WTC11 (cell line): Measurements from ENCODE around the gene FGD2. TPM values are rescaled to one million over a fixed set of nuclear protein-coding genes. Genes with fewer than 3 reads are reported as not detected.

Source experiments
- ATAC-seq: fragments of 200-7000 bp; cut with Tn5 transposase; 2 replicates; pipeline ENCODE4 v1.10.0; 2021; ENCODE audit warnings: mild to moderate bottlenecking, moderate library complexity
- CTCF ChIA-PET: fragments of 300-600 bp; sonication (Branson Sonifier 250); formaldehyde crosslinking; loops from one replicate; lab custom pipeline; 2021; ENCODE audit warnings: antibody characterized with exemption; lab: Charles Lee
- POLR2A ChIA-PET: fragments of 350-600 bp; sonication (Branson Sonifier 250); formaldehyde crosslinking; loops from one replicate; lab custom pipeline; 2021; ENCODE audit warnings: antibody characterized with exemption; lab: Charles Lee
- DNase-seq: peaks from one replicate; pipeline ENCODE4 v3.0.0; 2021; ENCODE audit warnings: low spot score
- H3K27ac Mint-ChIP-seq: 2 replicates; pipeline ENCODE4 v1.8.0; 2021; ENCODE audit warnings: mixed read lengths
- H3K27me3 Mint-ChIP-seq: 2 replicates; pipeline ENCODE4 v1.8.0; 2021; ENCODE audit warnings: low read depth, mild to moderate bottlenecking, moderate library complexity, mixed read lengths
- H3K36me3 Mint-ChIP-seq: 2 replicates; pipeline ENCODE4 v1.8.0; 2021; ENCODE audit warnings: mixed read lengths
- H3K4me1 Mint-ChIP-seq: 2 replicates; pipeline ENCODE4 v1.8.0; 2022; ENCODE audit warnings: mixed read lengths
- H3K4me3 Mint-ChIP-seq: 2 replicates; pipeline ENCODE4 v1.8.0; 2021; ENCODE audit warnings: mild to moderate bottlenecking, moderate library complexity, mixed read lengths
- H3K9me3 Mint-ChIP-seq: 2 replicates; pipeline ENCODE4 v1.8.0; 2021; ENCODE audit warnings: mixed read lengths
- AFF4 ChIP-seq: sonication (generic); formaldehyde crosslinking; IDR thresholded peaks from 2 replicates; pipeline ENCODE4 v1.8.1; 2023; ENCODE audit warnings: mild to moderate bottlenecking, missing genetic modification reagents, borderline replicate concordance
- ELF4 ChIP-seq: sonication (generic); formaldehyde crosslinking; IDR thresholded peaks from 2 replicates; pipeline ENCODE4 v1.8.1; 2022; ENCODE audit warnings: low read depth, mild to moderate bottlenecking, moderate library complexity, missing genetic modification reagents
- ETV6 ChIP-seq: sonication (generic); formaldehyde crosslinking; IDR thresholded peaks from 2 replicates; pipeline ENCODE4 v1.8.1; 2022; ENCODE audit warnings: mild to moderate bottlenecking, missing genetic modification reagents
- GTF2I ChIP-seq: fragments of 250-450 bp; sonication (Bioruptor Pico); conservative IDR thresholded peaks from 2 replicates; pipeline ENCODE4 v1.4.0; 2021; ENCODE audit warnings: mild to moderate bottlenecking
- MYBL2 ChIP-seq: sonication (generic); formaldehyde crosslinking; IDR thresholded peaks from 2 replicates; pipeline ENCODE4 v1.8.1; 2023; ENCODE audit warnings: mild to moderate bottlenecking, moderate library complexity, missing genetic modification reagents
- NR3C1 ChIP-seq: sonication (generic); formaldehyde crosslinking; conservative IDR thresholded peaks from 2 replicates; pipeline ENCODE4 v1.8.1; 2023; ENCODE audit warnings: low read depth, mild to moderate bottlenecking, missing genetic modification reagents
- RELA ChIP-seq: sonication (generic); formaldehyde crosslinking; IDR thresholded peaks from 2 replicates; pipeline ENCODE4 v1.8.1; 2022; ENCODE audit warnings: missing genetic modification reagents, mild to moderate bottlenecking, borderline replicate concordance
- ZBTB21 ChIP-seq: sonication (generic); formaldehyde crosslinking; IDR thresholded peaks from 2 replicates; pipeline ENCODE4 v1.8.1; 2023; ENCODE audit warnings: mild to moderate bottlenecking, missing genetic modification reagents, borderline replicate concordance
- ZNF263 ChIP-seq: sonication (generic); formaldehyde crosslinking; IDR thresholded peaks from 2 replicates; pipeline ENCODE4 v1.8.1; 2022; ENCODE audit warnings: low read depth, mild to moderate bottlenecking, moderate library complexity, missing genetic modification reagents
- ZNF423 ChIP-seq: fragments of 250-450 bp; sonication (Bioruptor Pico); IDR thresholded peaks from 2 replicates; pipeline ENCODE4 v2.1.2; 2022; ENCODE audit warnings: mild to moderate bottlenecking, moderate library complexity
- total RNA-seq: library from RNA; stranded (reverse); gene quantifications from 3 replicates; pipeline ENCODE4 v1.2.3, GENCODE V29; 2021
- TF ChIP-seq, protein P1 (sequence below): sonication (generic); formaldehyde crosslinking; IDR thresholded peaks from 2 replicates; pipeline ENCODE4 v1.8.1; 2023; ENCODE audit warnings: mild to moderate bottlenecking, missing genetic modification reagents, moderate library complexity
- TF ChIP-seq, protein P2 (sequence below): sonication (generic); formaldehyde crosslinking; conservative IDR thresholded peaks from 2 replicates; pipeline ENCODE4 v1.8.1; 2023; ENCODE audit warnings: mild to moderate bottlenecking, low read depth, missing genetic modification reagents, moderate library complexity
- TF ChIP-seq, protein P3 (sequence below): sonication (generic); formaldehyde crosslinking; IDR thresholded peaks from 2 replicates; pipeline ENCODE4 v1.8.0; 2022; ENCODE audit warnings: mild to moderate bottlenecking, missing genetic modification reagents

Gene FGD2
- total RNA-seq, 1 experiment from 2014 or later, result 0.31 TPM

GRCh38 chr6:36985808-36986703, 19.4 kb upstream of the FGD2 start, which contains the start of gene MTCH1 (continued):
- TF ChIP-seq, protein P1, sequence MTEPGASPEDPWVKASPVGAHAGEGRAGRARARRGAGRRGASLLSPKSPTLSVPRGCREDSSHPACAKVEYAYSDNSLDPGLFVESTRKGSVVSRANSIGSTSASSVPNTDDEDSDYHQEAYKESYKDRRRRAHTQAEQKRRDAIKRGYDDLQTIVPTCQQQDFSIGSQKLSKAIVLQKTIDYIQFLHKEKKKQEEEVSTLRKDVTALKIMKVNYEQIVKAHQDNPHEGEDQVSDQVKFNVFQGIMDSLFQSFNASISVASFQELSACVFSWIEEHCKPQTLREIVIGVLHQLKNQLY, result peak; percentile 22; the same call in 1 of the 2 replicates
- TF ChIP-seq RELA (peak; percentile 60; the same call in 1 of the 2 replicates), ETV6 (CRISPR knock-in tag) (peak; percentile 91), ELF4 (no peak; the same call in 1 of the 2 replicates), ZBTB21 (CRISPR knock-in tag) (peak; percentile 28; the same call in 1 of the 2 replicates)
- TF ChIP-seq, protein P2, sequence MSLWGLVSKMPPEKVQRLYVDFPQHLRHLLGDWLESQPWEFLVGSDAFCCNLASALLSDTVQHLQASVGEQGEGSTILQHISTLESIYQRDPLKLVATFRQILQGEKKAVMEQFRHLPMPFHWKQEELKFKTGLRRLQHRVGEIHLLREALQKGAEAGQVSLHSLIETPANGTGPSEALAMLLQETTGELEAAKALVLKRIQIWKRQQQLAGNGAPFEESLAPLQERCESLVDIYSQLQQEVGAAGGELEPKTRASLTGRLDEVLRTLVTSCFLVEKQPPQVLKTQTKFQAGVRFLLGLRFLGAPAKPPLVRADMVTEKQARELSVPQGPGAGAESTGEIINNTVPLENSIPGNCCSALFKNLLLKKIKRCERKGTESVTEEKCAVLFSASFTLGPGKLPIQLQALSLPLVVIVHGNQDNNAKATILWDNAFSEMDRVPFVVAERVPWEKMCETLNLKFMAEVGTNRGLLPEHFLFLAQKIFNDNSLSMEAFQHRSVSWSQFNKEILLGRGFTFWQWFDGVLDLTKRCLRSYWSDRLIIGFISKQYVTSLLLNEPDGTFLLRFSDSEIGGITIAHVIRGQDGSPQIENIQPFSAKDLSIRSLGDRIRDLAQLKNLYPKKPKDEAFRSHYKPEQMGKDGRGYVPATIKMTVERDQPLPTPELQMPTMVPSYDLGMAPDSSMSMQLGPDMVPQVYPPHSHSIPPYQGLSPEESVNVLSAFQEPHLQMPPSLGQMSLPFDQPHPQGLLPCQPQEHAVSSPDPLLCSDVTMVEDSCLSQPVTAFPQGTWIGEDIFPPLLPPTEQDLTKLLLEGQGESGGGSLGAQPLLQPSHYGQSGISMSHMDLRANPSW (CRISPR knock-in tag), result no peak

- CTCF ChIA-PET, result interaction anchor here (1.0 to 2.6 kb wide), 7 partner anchors 9 to 223 kb away, joined by 4 to 32 read pairs (median 7); partner anchors contain the start of gene C6orf89
- Mint-ChIP-seq H3K27ac (peak overlapping the region; percentile 95), H3K36me3 (no peaks in the 10 kb centered on the region), H3K4me1 (peaks cover 14% of the 10 kb centered on the region), H3K27me3 (no peaks in the 10 kb centered on the region), H3K9me3 (0 out of 2 replicates have a peak, but pooled peaks cover 3% of the 10 kb centered on the region), H3K4me3 (peak overlapping the region; percentile 98)
- peak; percentile 5; the same call in 1 of the 2 replicates for ATAC-seq
- POLR2A ChIA-PET, result interaction anchor here (1.1 to 1.2 kb wide), 3 partner anchors 31 to 271 kb away, joined by 3 to 8 read pairs (median 7); partner anchors contain the start of genes TBC1D22B and TMEM217
- no peak for DNase-seq
- TF ChIP-seq ZNF263 (no peak), ZBTB21 (CRISPR knock-in tag) (no peak), GTF2I (no peak), NR3C1 (CRISPR knock-in tag) (no peak), MYBL2 (no peak), ZNF423 (CRISPR knock-in tag) (no peak), AFF4 (CRISPR knock-in tag) (no peak)
- TF ChIP-seq, protein P3, sequence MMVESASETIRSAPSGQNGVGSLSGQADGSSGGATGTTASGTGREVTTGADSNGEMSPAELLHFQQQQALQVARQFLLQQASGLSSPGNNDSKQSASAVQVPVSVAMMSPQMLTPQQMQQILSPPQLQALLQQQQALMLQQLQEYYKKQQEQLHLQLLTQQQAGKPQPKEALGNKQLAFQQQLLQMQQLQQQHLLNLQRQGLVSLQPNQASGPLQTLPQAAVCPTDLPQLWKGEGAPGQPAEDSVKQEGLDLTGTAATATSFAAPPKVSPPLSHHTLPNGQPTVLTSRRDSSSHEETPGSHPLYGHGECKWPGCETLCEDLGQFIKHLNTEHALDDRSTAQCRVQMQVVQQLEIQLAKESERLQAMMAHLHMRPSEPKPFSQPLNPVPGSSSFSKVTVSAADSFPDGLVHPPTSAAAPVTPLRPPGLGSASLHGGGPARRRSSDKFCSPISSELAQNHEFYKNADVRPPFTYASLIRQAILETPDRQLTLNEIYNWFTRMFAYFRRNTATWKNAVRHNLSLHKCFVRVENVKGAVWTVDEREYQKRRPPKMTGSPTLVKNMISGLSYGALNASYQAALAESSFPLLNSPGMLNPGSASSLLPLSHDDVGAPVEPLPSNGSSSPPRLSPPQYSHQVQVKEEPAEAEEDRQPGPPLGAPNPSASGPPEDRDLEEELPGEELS (CRISPR knock-in tag), result no peak
These were observed 18.8 kb upstream of the FGD2 start for GRCh38 chr6:36986704-36987047.
